SK-N-SH (cell line): ENCODE measurements around the gene NXPE3. TPM values are rescaled to one million over a fixed set of nuclear protein-coding genes. Genes with fewer than 3 reads are reported as not detected.

Experiments used
- CTCF ChIA-PET: fragments of 300-600, 350-600 bp; formaldehyde crosslinking; extraction: SDS; loops from one replicate; lab custom pipeline; 2021; lab: Yijun Ruan, JAX
- POLR2A ChIA-PET: fragments of 350-600 bp; sonication (Branson Sonifier 250); formaldehyde crosslinking; extraction: SDS; loops from one replicate; lab custom pipeline; 2020; ENCODE audit warnings: antibody characterized with exemption, inconsistent platforms; lab: Yijun Ruan, JAX
- DNase-seq: peaks from one replicate; pipeline ENCODE4 v3.0.0; 2012
- H2AFZ ChIP-seq: fragments of 200-600 bp; sonication (generic); 2 replicates; pipeline ENCODE4 v1.8.1; 2016; ENCODE audit warnings: antibody characterized with exemption, mild to moderate bottlenecking, low read depth
- H3F3A ChIP-seq: fragments of 200-600 bp; sonication (generic); replicated peaks from 2 replicates; pipeline ENCODE3; 2016; ENCODE audit warnings: antibody characterized with exemption, mild to moderate bottlenecking; ENCODE audit not compliant: insufficient read depth
- H3K27ac ChIP-seq, 2 experiments: fragments of 200-500 bp in 1 of 2; fragments of 200-600 bp in 1 of 2; sonication (Bioruptor generic) in 1 of 2; sonication (generic), shearing (Covaris generic) in 1 of 2; 2 replicates each; pipeline versions ENCODE4 v1.5.1 to v1.6.1; 2014 to 2016; ENCODE audit warnings: low read depth in 2 of 2, inconsistent platforms in 1 of 2, low read length in 1 of 2, mild to moderate bottlenecking in 1 of 2, mixed read lengths in 1 of 2
- H3K27me3 ChIP-seq: fragments of 200-600 bp; sonication (generic), shearing (Covaris generic); 2 replicates; pipeline ENCODE4 v1.6.1; 2016; ENCODE audit warnings: mixed run types; ENCODE audit not compliant: insufficient read depth
- H3K36me3 ChIP-seq, 2 experiments: fragments of 200-500 bp in 1 of 2; fragments of 200-600 bp in 1 of 2; sonication (Bioruptor generic) in 1 of 2; sonication (generic) in 1 of 2; replicated peaks in 1 of 2; 2 replicates each; pipeline versions ENCODE3 to v1.5.1; 2014 to 2016; ENCODE audit warnings: low read length in 1 of 2, mild to moderate bottlenecking in 1 of 2; ENCODE audit not compliant: insufficient read depth in 2 of 2, control insufficient read depth in 1 of 2
- H3K4me1 ChIP-seq, 2 experiments: fragments of 200-500 bp in 1 of 2; fragments of 200-600 bp in 1 of 2; sonication (Bioruptor generic) in 1 of 2; sonication (generic), shearing (Covaris generic) in 1 of 2; 2 replicates each; pipeline versions ENCODE4 v1.5.1 to v1.6.1; 2014 to 2016; ENCODE audit warnings: low read depth in 1 of 2, low read length in 1 of 2, mixed run types in 1 of 2; ENCODE audit not compliant: insufficient read depth in 2 of 2, control insufficient read depth in 1 of 2
- H3K4me2 ChIP-seq: fragments of 200-600 bp; sonication (generic), shearing (Covaris generic); 2 replicates; pipeline ENCODE4 v1.6.1; 2017; ENCODE audit warnings: mixed run types
- H3K4me3 ChIP-seq, 2 experiments: fragments of 200-500 bp in 1 of 2; fragments of 200-600 bp in 1 of 2; sonication (Bioruptor generic) in 1 of 2; sonication (generic), shearing (Covaris generic) in 1 of 2; 2 replicates each; pipeline versions ENCODE4 v1.5.1 to v1.8.1; 2014 to 2016; ENCODE audit warnings: low read depth in 2 of 2, inconsistent platforms in 1 of 2, low read length in 1 of 2, mild to moderate bottlenecking in 1 of 2, mixed read lengths in 1 of 2, moderate library complexity in 1 of 2
- H3K79me2 ChIP-seq: fragments of 200-600 bp; sonication (generic); 2 replicates; pipeline ENCODE4 v1.8.1; 2017; ENCODE audit warnings: mild to moderate bottlenecking; ENCODE audit not compliant: insufficient read depth
- H3K9ac ChIP-seq: fragments of 200-600 bp; sonication (generic); 2 replicates; pipeline ENCODE4 v1.6.1; 2017; ENCODE audit warnings: mixed run types
- H3K9me2 ChIP-seq: fragments of 200-600 bp; sonication (generic); 2 replicates; pipeline ENCODE4 v1.6.1; 2017; ENCODE audit warnings: mixed run types
- H3K9me3 ChIP-seq: fragments of 200-600 bp; sonication (generic); 2 replicates; pipeline ENCODE4 v1.6.1; 2017; ENCODE audit warnings: mixed run types, mild to moderate bottlenecking, moderate library complexity
- H4K20me1 ChIP-seq: fragments of 200-600 bp; sonication (generic); 2 replicates; pipeline ENCODE4 v1.6.1; 2017; ENCODE audit warnings: mild to moderate bottlenecking, mixed run types; ENCODE audit not compliant: insufficient read depth
- CHD2 ChIP-seq: fragments of 150-350 bp; IDR thresholded peaks from 2 replicates; pipeline ENCODE4 v1.6.1; 2018; ENCODE audit warnings: low read length; ENCODE audit not compliant: partially characterized antibody
- CTCF ChIP-seq: fragments of 200-600 bp; sonication (generic); IDR thresholded peaks from 2 replicates; pipeline ENCODE4 v1.6.1; 2017; ENCODE audit warnings: antibody characterized with exemption, mild to moderate bottlenecking, moderate library complexity
- EZH2phosphoT487 ChIP-seq: fragments of 200-600 bp; sonication (generic); IDR thresholded peaks from 2 replicates; pipeline ENCODE4 v1.6.1; 2017; ENCODE audit warnings: low read depth, mixed run types, mild to moderate bottlenecking, antibody characterized with exemption, moderate library complexity, borderline replicate concordance
- FOSL2 ChIP-seq: IDR thresholded peaks from 2 replicates; pipeline ENCODE4 v1.4.0; 2012; ENCODE audit warnings: low read depth, mild to moderate bottlenecking, moderate library complexity, borderline replicate concordance
- IRF3 ChIP-seq: fragments of 150-350 bp; IDR thresholded peaks from 2 replicates; pipeline ENCODE4 v1.6.1; 2016; ENCODE audit warnings: mild to moderate bottlenecking, low read depth, low read length
- NRF1 ChIP-seq: IDR thresholded peaks from 2 replicates; pipeline ENCODE4 v1.6.1; 2012; ENCODE audit warnings: low read depth, mild to moderate bottlenecking, low read length
- RAD21 ChIP-seq: IDR thresholded peaks from 2 replicates; pipeline ENCODE4 v1.6.1; 2012; ENCODE audit warnings: mild to moderate bottlenecking, low read length
- RFX5 ChIP-seq: IDR thresholded peaks from 2 replicates; pipeline ENCODE4 v1.6.1; 2012; ENCODE audit warnings: mild to moderate bottlenecking, improper control_type of control experiment, low read length
- TAF1 ChIP-seq: IDR thresholded peaks from 2 replicates; pipeline ENCODE4 v1.6.1; 2012; ENCODE audit warnings: low read depth, mild to moderate bottlenecking, low read length, moderate library complexity, borderline replicate concordance
- TCF12 ChIP-seq: IDR thresholded peaks from 2 replicates; pipeline ENCODE4 v1.4.0; 2012
- TEAD4 ChIP-seq: IDR thresholded peaks from 2 replicates; pipeline ENCODE4 v1.4.0; 2012; ENCODE audit warnings: mild to moderate bottlenecking, borderline replicate concordance; ENCODE audit not compliant: insufficient read depth
- YY1 ChIP-seq: IDR thresholded peaks from 2 replicates; pipeline ENCODE4 v1.4.0; 2012; ENCODE audit warnings: low read depth, mild to moderate bottlenecking
- WGBS: methylation state at CpG from one replicate; pipeline ENCODE4 v1.1.6; 2017; ENCODE audit warnings: low lambda C conversion rate; 5-methylcytosine and 5-hydroxymethylcytosine counted together
- polyA plus RNA-seq, 3 experiments: library from polyadenylated mRNA; depleted of rRNA; stranded (reverse); fragments of >200 nt; gene quantifications; 2 replicates each; pipeline ENCODE4 v1.2.3, GENCODE V29; 2012
- TF ChIP-seq, protein P1 (sequence below): IDR thresholded peaks from 2 replicates; pipeline ENCODE4 v1.4.0; 2012; ENCODE audit warnings: low read depth, borderline replicate concordance
- TF ChIP-seq, protein P2 (sequence below): IDR thresholded peaks from 2 replicates; pipeline ENCODE4; 2012
- TF ChIP-seq, protein P3 (sequence below): IDR thresholded peaks from 2 replicates; pipeline ENCODE4 v1.4.0; 2012; ENCODE audit warnings: low read depth, borderline replicate concordance
- TF ChIP-seq, protein P4 (sequence below): fragments of 150-350 bp; IDR thresholded peaks from 2 replicates; pipeline ENCODE4 v1.6.1; 2017; ENCODE audit warnings: antibody characterized with exemption, low read length, low read depth, borderline replicate concordance

NXPE3 gene
- polyA plus RNA-seq, 1 of the 3 experiments (the other 2 are of a cell fraction): 21.3 TPM

GRCh38 chr3:101729586-101729985 is 49.4 kb upstream of the NXPE3 start:
- Histone ChIP-seq H3K27me3 (no peaks in the 10 kb centered on the region), H4K20me1 (no peaks in the 10 kb centered on the region), H3K9me2 (no peaks in the 10 kb centered on the region), H3K27ac (no peak overlapping the region), H3K36me3 (peaks cover 48 to 50% of the 10 kb centered on the region in 2 experiments), H3K9me3 (no peaks in the 10 kb centered on the region), H3K4me2 (no peak overlapping the region), H2AFZ (no peak overlapping the region), H3K9ac (no peak overlapping the region), H3F3A (no peaks in the 10 kb centered on the region), H3K79me2 (peaks cover 39% of the 10 kb centered on the region), H3K4me3 (no peak overlapping the region), H3K4me1 (peaks cover 0 to 3% of the 10 kb centered on the region in 2 experiments; a peak in 1 of 4 replicates)
- POLR2A ChIA-PET: no interaction called here
- CTCF ChIA-PET: interaction anchor here (0.5 kb wide), 1 partner anchor 301 kb away, joined by 3 read pairs; no protein-coding TSS in a partner anchor
- TF ChIP-seq IRF3 (no peak), TEAD4 (no peak), TAF1 (no peak), FOSL2 (no peak), RFX5 (no peak), NRF1 (no peak), YY1 (no peak), CHD2 (no peak), CTCF (no peak), EZH2phosphoT487 (no peak), TCF12 (no peak), RAD21 (no peak)
- TF ChIP-seq, protein P1, sequence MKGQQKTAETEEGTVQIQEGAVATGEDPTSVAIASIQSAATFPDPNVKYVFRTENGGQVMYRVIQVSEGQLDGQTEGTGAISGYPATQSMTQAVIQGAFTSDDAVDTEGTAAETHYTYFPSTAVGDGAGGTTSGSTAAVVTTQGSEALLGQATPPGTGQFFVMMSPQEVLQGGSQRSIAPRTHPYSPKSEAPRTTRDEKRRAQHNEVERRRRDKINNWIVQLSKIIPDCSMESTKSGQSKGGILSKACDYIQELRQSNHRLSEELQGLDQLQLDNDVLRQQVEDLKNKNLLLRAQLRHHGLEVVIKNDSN: no peak
- TF ChIP-seq, protein P2, sequence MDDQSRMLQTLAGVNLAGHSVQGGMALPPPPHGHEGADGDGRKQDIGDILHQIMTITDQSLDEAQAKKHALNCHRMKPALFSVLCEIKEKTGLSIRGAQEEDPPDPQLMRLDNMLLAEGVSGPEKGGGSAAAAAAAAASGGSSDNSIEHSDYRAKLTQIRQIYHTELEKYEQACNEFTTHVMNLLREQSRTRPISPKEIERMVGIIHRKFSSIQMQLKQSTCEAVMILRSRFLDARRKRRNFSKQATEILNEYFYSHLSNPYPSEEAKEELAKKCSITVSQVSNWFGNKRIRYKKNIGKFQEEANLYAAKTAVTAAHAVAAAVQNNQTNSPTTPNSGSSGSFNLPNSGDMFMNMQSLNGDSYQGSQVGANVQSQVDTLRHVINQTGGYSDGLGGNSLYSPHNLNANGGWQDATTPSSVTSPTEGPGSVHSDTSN: no peak
- TF ChIP-seq, protein P3, sequence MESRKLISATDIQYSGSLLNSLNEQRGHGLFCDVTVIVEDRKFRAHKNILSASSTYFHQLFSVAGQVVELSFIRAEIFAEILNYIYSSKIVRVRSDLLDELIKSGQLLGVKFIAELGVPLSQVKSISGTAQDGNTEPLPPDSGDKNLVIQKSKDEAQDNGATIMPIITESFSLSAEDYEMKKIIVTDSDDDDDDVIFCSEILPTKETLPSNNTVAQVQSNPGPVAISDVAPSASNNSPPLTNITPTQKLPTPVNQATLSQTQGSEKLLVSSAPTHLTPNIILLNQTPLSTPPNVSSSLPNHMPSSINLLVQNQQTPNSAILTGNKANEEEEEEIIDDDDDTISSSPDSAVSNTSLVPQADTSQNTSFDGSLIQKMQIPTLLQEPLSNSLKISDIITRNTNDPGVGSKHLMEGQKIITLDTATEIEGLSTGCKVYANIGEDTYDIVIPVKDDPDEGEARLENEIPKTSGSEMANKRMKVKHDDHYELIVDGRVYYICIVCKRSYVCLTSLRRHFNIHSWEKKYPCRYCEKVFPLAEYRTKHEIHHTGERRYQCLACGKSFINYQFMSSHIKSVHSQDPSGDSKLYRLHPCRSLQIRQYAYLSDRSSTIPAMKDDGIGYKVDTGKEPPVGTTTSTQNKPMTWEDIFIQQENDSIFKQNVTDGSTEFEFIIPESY: no peak
- TF ChIP-seq, protein P4, sequence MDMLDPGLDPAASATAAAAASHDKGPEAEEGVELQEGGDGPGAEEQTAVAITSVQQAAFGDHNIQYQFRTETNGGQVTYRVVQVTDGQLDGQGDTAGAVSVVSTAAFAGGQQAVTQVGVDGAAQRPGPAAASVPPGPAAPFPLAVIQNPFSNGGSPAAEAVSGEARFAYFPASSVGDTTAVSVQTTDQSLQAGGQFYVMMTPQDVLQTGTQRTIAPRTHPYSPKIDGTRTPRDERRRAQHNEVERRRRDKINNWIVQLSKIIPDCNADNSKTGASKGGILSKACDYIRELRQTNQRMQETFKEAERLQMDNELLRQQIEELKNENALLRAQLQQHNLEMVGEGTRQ: no peak
- no peak for DNase-seq
- WGBS: 90% methylated on average over 5 of the region's 5 CpGs
